Measurements from ENCODE around the gene RAMP2. TPM values are rescaled to one million over a fixed set of nuclear protein-coding genes. Genes with fewer than 3 reads are reported as not detected.

RAMP2 gene
- polyA plus RNA-seq, 1 donor (not counting 4 experiments of a cell fraction or from before 2014, with no cell fraction given), result not detected

DNA sequence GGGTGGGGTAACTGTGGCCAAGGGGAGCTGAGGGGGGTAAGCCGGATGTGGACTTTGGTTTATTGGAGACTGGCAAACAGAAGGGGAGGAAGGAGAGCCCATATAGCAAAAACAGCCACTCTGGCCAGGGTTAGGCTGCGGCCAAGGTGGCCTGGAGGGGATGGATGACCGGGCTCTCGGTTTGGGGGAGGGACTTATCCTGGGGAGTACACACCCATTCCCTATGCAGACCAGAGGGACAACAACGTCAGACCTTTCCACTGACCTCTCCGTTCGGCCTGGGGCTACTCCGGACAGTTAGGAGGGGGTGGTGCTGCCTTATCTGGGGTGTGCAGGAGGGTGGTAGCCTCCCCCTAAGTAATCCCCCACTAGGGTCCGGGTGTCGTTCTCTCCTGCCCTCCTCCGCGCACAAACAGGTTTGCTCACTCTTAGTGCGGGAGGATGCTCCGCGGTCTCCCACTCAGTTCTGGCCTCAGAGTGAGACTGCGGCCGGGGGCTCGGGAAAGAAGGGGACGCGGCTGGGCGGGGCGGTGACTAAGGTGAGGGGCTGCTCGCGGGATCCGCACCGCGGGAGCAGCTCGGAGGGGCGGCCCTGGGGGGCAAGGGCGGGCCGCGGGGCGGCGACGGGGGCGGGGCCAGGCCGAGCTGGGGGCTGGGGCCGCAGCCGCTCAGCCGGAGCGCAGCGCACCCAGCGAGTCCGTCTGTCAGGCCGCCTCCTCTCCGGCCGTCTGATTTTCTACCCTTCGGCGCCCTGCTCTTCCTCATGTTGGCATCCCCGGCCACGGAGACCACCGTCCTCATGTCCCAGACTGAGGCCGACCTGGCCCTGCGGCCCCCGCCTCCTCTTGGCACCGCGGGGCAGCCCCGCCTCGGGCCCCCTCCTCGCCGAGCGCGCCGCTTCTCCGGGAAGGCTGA, 19.2 kb downstream of the RAMP2 start, which contains the start of gene WNK4:
WNK4 (plus strand) TSS at position 675 of the 915 bp plus-strand sequence; CDS start at position 764, 89 bp downstream.
- Histone ChIP-seq H2AFZ (ENCODE audit: control insufficient read depth, low read length) (no peak within 1 kb of the TSS), H3K4me1 (ENCODE audit: control insufficient read depth, extremely low read depth, insufficient read depth, low read length) (peaks cover 19% of the 10 kb centered on the region), H3K4me2 (ENCODE audit: control insufficient read depth, extremely low read depth, insufficient read depth, low read depth, low read length) (peak within 1 kb of the TSS; percentile 38), H3K9me1 (ENCODE audit: control insufficient read depth, extremely low read depth, insufficient read depth, low read length) (no peaks in the 10 kb centered on the region), H3K36me3 (ENCODE audit: control insufficient read depth in 2 of 2, extremely low read depth in 1 of 2, insufficient read depth in 2 of 2, low read length in 2 of 2) (peaks cover 23 to 24% of the 10 kb centered on the region in 2 experiments), H3K9ac (ENCODE audit: control insufficient read depth, extremely low read depth, insufficient read depth, low read length) (no peak within 1 kb of the TSS), H3K4me3 (ENCODE audit: control insufficient read depth in 2 of 3, extremely low read depth in 1 of 3, insufficient read depth in 2 of 3, low read depth in 1 of 3, low read length in 3 of 3) (peak within 1 kb of the TSS in 1 of 3 experiments; percentile 8), H4K20me1 (ENCODE audit: control insufficient read depth, extremely low read depth, insufficient read depth, low read length) (no peaks in the 10 kb centered on the region), H3K79me2 (ENCODE audit: control insufficient read depth, insufficient read depth, low read length) (no peaks in the 10 kb centered on the region), H3K9me3 (ENCODE audit: control insufficient read depth, low read depth, low read length) (no peaks in the 10 kb centered on the region), H3K27me3 (ENCODE audit: control insufficient read depth, extremely low read depth, insufficient read depth, low read length) (peaks cover 26% of the 10 kb centered on the region), H3K27ac (ENCODE audit: control insufficient read depth, insufficient read depth, low read length) (no peak within 1 kb of the TSS)
- TF ChIP-seq, protein P1, sequence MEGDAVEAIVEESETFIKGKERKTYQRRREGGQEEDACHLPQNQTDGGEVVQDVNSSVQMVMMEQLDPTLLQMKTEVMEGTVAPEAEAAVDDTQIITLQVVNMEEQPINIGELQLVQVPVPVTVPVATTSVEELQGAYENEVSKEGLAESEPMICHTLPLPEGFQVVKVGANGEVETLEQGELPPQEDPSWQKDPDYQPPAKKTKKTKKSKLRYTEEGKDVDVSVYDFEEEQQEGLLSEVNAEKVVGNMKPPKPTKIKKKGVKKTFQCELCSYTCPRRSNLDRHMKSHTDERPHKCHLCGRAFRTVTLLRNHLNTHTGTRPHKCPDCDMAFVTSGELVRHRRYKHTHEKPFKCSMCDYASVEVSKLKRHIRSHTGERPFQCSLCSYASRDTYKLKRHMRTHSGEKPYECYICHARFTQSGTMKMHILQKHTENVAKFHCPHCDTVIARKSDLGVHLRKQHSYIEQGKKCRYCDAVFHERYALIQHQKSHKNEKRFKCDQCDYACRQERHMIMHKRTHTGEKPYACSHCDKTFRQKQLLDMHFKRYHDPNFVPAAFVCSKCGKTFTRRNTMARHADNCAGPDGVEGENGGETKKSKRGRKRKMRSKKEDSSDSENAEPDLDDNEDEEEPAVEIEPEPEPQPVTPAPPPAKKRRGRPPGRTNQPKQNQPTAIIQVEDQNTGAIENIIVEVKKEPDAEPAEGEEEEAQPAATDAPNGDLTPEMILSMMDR (optimal IDR thresholded peaks at IDR 0.05 in 1 of 3, IDR thresholded peaks at IDR 0.05 in 1 of 3, conservative IDR thresholded peaks at IDR 0.05 in 1 of 3; ENCODE audit: extremely low read depth in 1 of 3, insufficient read depth in 2 of 3, low read length in 3 of 3), result no peak
- dilution Hi-C loops (cut with MboI; ENCODE audit: extremely low pct_ligation_motif_present, low sequenced_read_pairs), result no loop called here
- FAIRE-seq, result no peak
- no peak for DNase-seq (ENCODE audit: low read depth, low spot score)

DNA sequence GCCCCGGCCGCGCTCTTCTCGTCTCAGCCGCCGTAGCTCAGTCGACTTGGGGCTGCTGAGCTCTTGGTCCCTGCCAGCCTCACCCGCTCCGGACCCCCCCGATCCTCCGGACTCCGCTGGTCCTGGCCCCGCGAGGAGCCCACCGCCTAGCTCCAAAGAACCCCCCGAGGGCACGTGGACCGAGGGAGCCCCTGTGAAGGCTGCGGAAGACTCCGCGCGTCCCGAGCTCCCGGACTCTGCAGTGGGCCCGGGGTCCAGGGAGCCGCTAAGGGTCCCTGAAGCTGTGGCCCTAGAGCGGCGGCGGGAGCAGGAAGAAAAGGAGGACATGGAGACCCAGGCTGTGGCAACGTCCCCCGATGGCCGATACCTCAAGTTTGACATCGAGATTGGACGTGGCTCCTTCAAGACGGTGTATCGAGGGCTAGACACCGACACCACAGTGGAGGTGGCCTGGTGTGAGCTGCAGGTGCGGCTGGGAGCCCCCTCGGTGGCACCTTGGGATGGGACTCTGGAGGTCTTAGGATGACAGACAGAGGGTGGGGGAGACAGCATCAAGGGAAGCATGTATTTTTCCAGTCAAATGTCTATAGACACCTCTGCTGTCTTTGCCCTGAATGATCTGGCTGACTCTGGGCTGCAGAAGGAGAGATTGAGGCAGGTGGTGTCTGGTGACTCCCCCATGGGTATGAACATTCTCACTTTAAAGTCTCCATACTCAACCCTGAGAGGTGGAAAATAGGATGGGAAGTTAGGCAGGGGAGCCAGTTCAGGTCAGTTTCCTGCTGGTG, 20.0 kb downstream of the RAMP2 start:
- dilution Hi-C loops (cut with MboI; ENCODE audit: extremely low pct_ligation_motif_present, low sequenced_read_pairs), result no loop called here
- H3K9ac ChIP-seq (ENCODE audit: control insufficient read depth, extremely low read depth, insufficient read depth, low read length), result no peak overlapping the region
- TF ChIP-seq, protein P1 (optimal IDR thresholded peaks at IDR 0.05 in 1 of 3, IDR thresholded peaks at IDR 0.05 in 1 of 3, conservative IDR thresholded peaks at IDR 0.05 in 1 of 3; ENCODE audit: extremely low read depth in 1 of 3, insufficient read depth in 2 of 3, low read length in 3 of 3), result no peak
- TF ChIP-seq EZH2 (IDR thresholded peaks at IDR 0.05; ENCODE audit: low read length), result peak; percentile 7
- H3K9me1 ChIP-seq (ENCODE audit: control insufficient read depth, extremely low read depth, insufficient read depth, low read length), result no peaks in the 10 kb centered on the region
- H3K27ac ChIP-seq (ENCODE audit: control insufficient read depth, insufficient read depth, low read length), result no peak overlapping the region
- no peaks in the 10 kb centered on the region for H4K20me1 ChIP-seq (ENCODE audit: control insufficient read depth, extremely low read depth, insufficient read depth, low read length)
- no peaks in the 10 kb centered on the region for H3K79me2 ChIP-seq (ENCODE audit: control insufficient read depth, insufficient read depth, low read length)
- H3K9me3 ChIP-seq (ENCODE audit: control insufficient read depth, low read depth, low read length), result no peaks in the 10 kb centered on the region
- H2AFZ ChIP-seq (ENCODE audit: control insufficient read depth, low read length), result no peak overlapping the region
- H3K27me3 ChIP-seq (ENCODE audit: control insufficient read depth, extremely low read depth, insufficient read depth, low read length), result peaks cover 30% of the 10 kb centered on the region
- peaks cover 17% of the 10 kb centered on the region in 2 experiments for H3K36me3 ChIP-seq (ENCODE audit: control insufficient read depth in 2 of 2, extremely low read depth in 1 of 2, insufficient read depth in 2 of 2, low read length in 2 of 2)
- peak overlapping the region in 1 of 3 experiments; percentile 8 for H3K4me3 ChIP-seq (ENCODE audit: control insufficient read depth in 2 of 3, extremely low read depth in 1 of 3, insufficient read depth in 2 of 3, low read depth in 1 of 3, low read length in 3 of 3)
- no peak for FAIRE-seq
- H3K4me1 ChIP-seq (ENCODE audit: control insufficient read depth, extremely low read depth, insufficient read depth, low read length), result peaks cover 19% of the 10 kb centered on the region
- no peak for DNase-seq (ENCODE audit: low read depth, low spot score)
- peak overlapping the region; percentile 38 for H3K4me2 ChIP-seq (ENCODE audit: control insufficient read depth, extremely low read depth, insufficient read depth, low read depth, low read length)
